Measurements from ENCODE around the gene TMEM232. TPM values are rescaled to one million over a fixed set of nuclear protein-coding genes. Genes with fewer than 3 reads are reported as not detected.
A peak's percentile ranks its signal among the peaks of the same experiment; 100 is the strongest.

The TMEM232 gene
- total and polyA plus RNA-seq, 9 of the 15 experiments (the other 6 are each of a cell fraction or from before 2014, with no cell fraction given): 0.09 to 2.2 (median 0.41) TPM

- peaks cover 37% of the 10 kb centered on the region; the same call in 2 of the 3 replicates for H3K36me3 ChIP-seq (ENCODE audit: control insufficient read depth, insufficient read depth, low read length)
- no peaks in the 10 kb centered on the region for H3K9me3 ChIP-seq (replicated peaks; ENCODE audit: control insufficient read depth, insufficient read depth, low read depth, low read length)
- no peak for ATAC-seq
- H3K9ac ChIP-seq (ENCODE audit: insufficient read depth in 1 of 2, low read depth in 2 of 2, low read length in 2 of 2): no peak overlapping the region
- no peaks in the 10 kb centered on the region for H3K9me1 ChIP-seq (ENCODE audit: control insufficient read depth, insufficient read depth, low read length)
- no peak overlapping the region for H3K4me3 ChIP-seq
- WGBS (ENCODE audit: insufficient coverage, low coverage, missing lambda C conversion rate): 85% methylated on average over 8 of the region's 8 CpGs
- H3K4me1 ChIP-seq (replicated peaks in 1 of 2; ENCODE audit: control insufficient read depth in 2 of 2, insufficient read depth in 2 of 2, low read length in 2 of 2): no peaks in the 10 kb centered on the region
- H3K4me2 ChIP-seq (ENCODE audit: insufficient read depth, low read length): no peak overlapping the region
- H4K20me1 ChIP-seq (replicated peaks; ENCODE audit: control insufficient read depth, insufficient read depth, low read length): no peaks in the 10 kb centered on the region
- H3K79me2 ChIP-seq (ENCODE audit: control insufficient read depth, insufficient read depth, low read length): no peaks in the 10 kb centered on the region
- ChIA-PET CTCF (ENCODE audit: low intra/inter-chr PET ratio) (no interaction called here), POLR2A (no interaction called here)
- no peak for DNase-seq (ENCODE audit: extremely low read depth in 1 of 4, low spot score in 3 of 4)
- intact Hi-C loops (cut with micrococcal nuclease): loop anchor here (10.0 kb wide), 1 partner anchor 343 kb away; the partner anchor contains the start of gene WDR36
- no peak overlapping the region for H3K27ac ChIP-seq (ENCODE audit: extremely low read depth, low read depth, low read length)
- TF ChIP-seq CEBPB (tag; IDR thresholded peaks at IDR 0.05): peak; percentile 72
- TF ChIP-seq ZNF384 (IDR thresholded peaks at IDR 0.05; ENCODE audit: low read depth, low read length): no peak
- no peak for TF ChIP-seq TSC22D4 (tag; IDR thresholded peaks at IDR 0.05)
- no peak for TF ChIP-seq CEBPG (CRISPR knock-in tag; IDR thresholded peaks at IDR 0.05)
- peak; percentile 44 to 79; a peak in 3 of 4 replicates for TF ChIP-seq CEBPG (tag; conservative IDR thresholded peaks at IDR 0.05 in 1 of 2, IDR thresholded peaks at IDR 0.05 in 1 of 2)
- H3K27me3 ChIP-seq (ENCODE audit: control insufficient read depth in 2 of 2, insufficient read depth in 2 of 2, low read length in 2 of 2): no peaks in the 10 kb centered on the region
- FAIRE-seq: no peak
- no TSS peak for BruUV-seq (replicated peaks)
- in situ Hi-C loops (cut with MboI): loop anchor here (25.0 kb wide), 2 partner anchors 510 to 760 kb away; partner anchors contain the start of gene STARD4
- H2AFZ ChIP-seq (ENCODE audit: low read depth, low read length): no peak overlapping the region
These were observed 25.7 kb upstream of the TMEM232 start for GRCh38 chr5:110751902-110752762.
